HG02938 (cell line): Measurements from ENCODE around the gene SRC.
A peak's percentile ranks its signal among the peaks of the same experiment; 100 is the strongest.
"Not testable (repeated sequence)": the region's sequence is repeated elsewhere in the genome, so short reads cannot be mapped to it uniquely, and the experiment has no call there.

Experiments
- ATAC-seq: cut with Tn5 transposase; IDR thresholded peaks from one replicate; pipeline ENCODE4 v1.9.1; 2021; ENCODE audit warnings: mild to moderate bottlenecking, moderate library complexity; ENCODE audit not compliant: unreplicated experiment

Gene SRC

DNA sequence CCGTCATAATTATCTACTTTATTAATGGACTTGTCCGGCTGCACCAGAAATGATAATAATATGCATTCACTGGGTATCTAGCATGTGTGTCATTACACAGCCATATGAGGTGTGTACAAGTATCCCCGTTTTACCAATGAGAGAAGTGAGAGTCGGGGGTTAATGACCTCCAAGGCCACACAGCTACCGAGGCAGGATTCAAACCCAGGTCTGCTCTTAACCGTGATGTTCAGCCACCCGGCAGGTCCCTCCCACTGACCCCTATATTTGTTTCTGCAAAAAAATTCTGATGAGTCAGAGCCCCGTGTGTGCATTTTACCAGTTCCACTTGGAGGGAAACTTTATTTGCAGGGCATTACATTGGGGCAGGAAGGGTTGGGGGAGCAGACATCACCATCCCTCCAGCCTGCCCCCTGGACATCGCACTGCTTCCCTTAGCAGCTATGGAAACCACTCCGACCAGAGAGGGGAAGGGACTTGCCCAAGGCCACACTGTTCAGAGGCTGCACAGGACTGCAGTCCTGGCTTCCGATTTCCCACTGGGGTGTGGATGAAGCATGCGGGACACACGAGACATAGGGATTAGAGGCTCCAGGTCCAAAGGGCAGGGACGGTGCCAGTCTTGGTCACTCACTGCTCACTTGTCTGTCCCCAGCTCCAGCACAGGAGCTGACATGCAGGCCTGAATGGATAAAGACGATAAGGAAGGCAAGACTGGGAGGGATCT, 10.1 kb upstream of the SRC start:
- ATAC-seq: no peak

DNA sequence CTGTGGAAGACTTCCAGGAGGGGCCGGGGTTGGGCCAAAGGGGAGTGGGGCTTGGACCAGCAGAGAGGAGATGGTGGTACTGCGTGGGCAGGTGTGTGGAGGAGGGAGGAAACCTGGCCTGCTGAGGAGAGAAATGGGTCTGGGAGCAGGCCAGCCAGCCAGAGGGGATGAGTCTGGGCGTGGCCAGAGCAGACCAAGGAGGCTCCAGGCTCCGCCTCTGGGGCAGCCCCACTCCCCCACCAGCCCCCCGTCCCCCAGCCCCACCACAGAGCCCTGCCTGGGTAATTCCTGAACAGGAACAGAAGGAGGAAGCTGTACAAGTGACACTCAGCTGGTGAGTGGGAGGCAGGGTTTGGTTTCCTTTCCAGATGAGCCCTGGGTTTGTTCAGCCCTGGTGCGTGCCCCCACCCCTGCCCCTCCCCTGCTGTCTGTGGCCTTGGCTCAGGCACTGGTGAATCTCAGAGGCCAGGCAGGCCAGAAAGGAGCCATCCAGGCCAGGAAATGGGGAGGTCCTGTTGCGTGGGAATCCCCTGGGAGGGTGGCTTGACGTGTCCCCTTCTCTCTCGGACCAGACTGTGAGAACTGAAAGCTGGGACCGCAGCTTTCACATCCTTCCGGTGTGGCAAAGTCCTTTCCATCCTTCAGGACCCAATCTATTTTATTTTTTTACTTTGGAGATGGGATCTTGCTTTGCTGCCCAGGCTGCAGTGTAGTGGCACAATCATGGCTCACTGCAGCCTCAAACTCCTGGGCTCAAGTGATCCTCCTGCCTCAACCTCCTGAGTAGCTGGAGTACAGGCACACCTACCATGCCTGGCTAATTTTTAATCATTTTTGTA, 9.4 kb upstream of the SRC start:
- peak; percentile 65 for ATAC-seq

- no peak for ATAC-seq
Observed at GRCh38 chr20:37337208-37337991, 8.5 kb upstream of the SRC start.

GRCh38 chr20:37338380-37338779, 7.6 kb upstream of the SRC start:
- ATAC-seq: not testable (repeated sequence)

DNA sequence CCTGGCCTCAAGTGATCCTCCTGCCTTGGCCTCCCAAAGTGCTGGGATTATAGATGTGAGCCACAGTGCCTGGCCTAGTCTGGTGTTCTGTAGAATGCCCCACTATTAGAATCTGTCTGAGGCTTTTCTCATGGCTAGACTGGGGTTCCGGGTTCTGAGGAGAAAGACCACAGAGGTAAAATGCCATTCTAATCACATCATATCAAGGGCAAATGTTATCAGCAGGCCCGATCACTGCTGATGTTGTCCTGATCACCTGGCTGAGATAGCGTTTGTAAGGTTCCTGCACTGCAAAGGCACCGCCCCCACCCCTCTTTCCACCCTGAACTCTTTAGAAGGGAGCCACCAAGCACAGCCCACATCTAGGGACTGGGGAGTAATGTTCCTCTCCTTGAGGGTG, 6.7 kb upstream of the SRC start:
- no peak for ATAC-seq

DNA sequence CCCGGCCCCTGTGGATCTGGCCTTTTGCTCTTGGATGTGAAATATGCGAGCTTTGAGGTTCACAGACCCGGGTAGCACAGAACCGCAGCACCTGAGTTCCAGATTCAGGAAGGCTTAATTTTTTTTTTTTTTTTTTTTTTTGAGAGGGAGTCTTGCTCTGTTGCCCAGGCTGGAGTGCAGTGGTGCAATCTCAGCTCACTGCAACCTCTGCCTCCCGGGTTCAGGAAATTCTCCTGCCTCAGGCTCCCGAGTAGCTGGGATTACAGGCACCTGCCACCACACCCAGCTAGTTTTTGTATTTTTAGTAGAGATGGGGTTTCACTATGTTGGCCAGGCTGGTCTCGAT, 6.2 kb upstream of the SRC start:
- not testable (repeated sequence) for ATAC-seq

DNA sequence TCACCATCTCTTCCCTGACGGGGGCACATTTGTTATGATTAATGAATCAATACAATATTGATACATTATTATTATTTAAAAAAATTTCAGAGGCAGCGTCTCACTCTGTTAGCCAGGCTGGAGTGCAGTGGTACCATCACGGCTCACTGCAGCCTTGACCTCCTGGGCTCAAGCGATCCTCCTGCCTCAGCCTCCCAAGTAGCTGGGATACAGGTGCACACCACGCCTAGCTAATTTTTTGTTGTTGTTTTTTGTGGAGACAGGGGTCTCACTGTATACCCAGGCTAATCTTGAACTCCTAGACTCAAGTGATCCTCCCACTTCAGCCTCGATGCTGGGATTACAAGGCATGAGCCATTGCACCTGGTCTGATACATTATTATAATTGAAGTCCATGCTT, 4.9 kb upstream of the SRC start:
- no peak for ATAC-seq

DNA sequence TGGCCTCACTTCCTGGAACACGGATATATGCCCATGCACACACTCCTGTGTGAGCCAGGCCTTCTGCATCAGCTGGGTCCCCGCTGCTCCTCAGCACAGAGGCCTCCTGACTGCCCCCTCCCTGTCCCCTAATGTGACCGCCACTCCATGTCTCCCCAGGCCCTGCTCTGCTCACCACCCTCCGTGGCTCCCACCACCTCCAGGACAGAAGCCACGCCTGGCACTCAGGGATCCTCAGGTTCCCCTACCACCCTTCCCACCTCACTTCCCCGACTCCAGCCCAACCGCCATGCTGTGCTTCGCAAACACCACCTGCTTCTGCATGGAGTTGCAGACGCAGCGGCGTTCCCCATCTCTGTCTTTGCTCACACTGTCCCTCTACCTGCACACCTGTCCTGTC, 4.3 kb upstream of the SRC start:
- ATAC-seq: no peak

DNA sequence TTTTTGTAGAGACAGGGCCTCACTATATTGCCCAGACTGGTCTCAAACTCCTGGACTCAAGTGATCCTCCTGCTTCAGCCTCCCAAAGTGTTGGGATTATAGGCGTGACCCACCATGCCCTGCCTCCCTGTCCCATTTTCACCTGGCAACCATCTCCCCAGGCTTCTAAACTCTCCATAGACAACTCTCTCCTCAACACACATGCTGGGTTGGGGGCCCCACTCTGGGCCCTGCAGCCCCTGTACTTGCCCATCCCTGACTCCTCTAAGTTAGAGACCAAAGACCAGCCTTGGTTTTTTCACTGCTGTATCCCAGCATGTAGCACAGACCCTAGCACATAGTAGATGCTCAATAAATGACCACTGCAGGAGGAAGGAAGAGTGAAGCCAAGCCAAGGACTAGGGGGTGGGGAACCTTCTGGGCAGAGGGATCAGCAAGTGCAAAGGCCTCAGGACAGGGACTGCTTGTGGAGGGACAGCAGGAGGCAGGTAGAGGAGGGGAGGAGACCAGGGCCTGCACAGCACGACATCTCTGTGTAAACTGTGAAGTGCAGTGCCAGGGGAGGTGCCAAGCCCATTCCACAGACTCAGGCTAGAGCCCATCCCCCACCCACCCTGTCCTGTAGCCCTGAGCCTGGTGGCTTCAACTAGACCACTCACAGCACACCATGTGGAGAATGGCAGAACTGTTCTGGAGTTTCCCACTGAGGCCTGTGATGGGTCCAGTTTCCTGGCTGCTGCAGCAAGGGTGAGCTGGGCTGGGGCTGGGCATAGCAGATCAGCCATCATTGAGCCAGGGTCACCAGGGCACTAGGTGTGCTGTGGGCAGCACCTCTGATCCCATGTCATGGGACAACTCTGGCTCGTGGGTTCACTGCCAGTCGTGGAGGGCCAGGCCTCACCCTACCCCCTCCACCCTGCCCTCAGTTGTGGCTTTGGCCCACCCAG, 3.4 kb upstream of the SRC start:
- ATAC-seq: no peak

- ATAC-seq: no peak
Observed at GRCh38 chr20:37343212-37343993, 2.5 kb upstream of the SRC start.

DNA sequence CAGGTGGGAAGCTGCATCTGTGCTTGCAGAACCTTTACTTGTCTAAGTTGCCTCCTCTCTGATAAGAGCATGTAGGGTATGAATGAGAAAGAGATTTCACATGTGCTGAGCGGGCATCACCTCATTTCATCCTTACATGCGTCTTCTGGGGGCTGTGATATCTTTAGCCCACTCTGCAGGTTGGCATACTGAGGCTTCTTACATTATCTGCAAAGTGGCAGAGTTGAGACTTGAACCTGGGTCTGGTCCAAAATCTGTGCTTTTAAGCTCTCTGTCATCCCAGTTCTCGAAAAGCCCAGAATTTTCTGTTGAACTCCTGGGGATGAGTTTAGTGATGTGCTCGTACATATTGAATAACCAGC, 2.0 kb upstream of the SRC start:
- ATAC-seq: no peak

DNA sequence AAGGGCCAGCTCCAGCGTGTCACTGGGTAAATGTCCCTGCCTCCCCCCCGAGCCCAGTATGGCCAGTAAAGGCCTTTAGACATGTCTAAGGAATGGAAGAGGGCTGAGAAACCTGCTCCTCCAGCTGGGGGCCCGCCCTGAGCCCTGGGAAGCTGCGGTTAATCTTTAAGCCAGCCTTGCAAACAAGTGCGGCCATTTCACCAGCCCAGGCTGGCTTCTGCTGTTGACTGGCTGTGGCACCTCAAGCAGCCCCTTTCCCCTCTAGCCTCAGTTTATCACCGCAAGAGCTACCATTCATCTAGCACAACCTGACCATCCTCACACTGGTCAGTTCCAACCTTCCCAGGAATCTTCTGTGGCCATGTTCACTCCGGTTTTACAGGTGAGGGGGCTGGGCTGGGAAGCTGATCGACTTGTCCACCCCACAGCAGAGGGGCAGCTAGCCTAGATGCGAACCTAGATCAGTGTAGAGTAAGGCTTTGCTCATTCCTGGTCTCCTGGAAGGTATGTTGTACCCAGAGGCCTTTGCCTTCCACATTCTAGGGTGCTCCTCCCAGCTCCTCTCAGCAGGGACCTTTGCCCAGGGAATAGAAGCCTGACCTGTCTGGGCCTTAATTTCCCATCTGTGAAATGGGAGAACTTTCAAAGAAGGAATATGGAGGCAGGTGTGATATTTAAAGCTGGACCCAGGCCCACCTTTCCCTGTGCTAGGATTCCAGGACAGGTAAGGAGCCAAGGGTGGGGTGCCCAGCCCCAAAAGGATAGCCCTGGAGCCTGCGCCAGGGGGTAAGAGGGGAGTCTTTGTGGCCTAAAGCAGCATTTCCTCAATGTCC, 1.2 kb upstream of the SRC start:
- no peak for ATAC-seq

- no peak for ATAC-seq
Observed at GRCh38 chr20:37346236-37346534, 245 bp downstream of the SRC start.

- no peak for ATAC-seq
Observed at GRCh38 chr20:37346535-37347346, 801 bp downstream of the SRC start.

GRCh38 chr20:37347347-37347823, 1.4 kb downstream of the SRC start:
- no peak for ATAC-seq

- ATAC-seq: no peak
Observed at GRCh38 chr20:37347891-37348791, 2.2 kb downstream of the SRC start.
